ENCODE measurements around the gene PAFAH1B2. TPM values are rescaled to one million over a fixed set of nuclear protein-coding genes. Genes with fewer than 3 reads are reported as not detected.
"Not testable (repeated sequence)": the region's sequence is repeated elsewhere in the genome, so short reads cannot be mapped to it uniquely, and the experiment has no call there.

Gene PAFAH1B2
- total RNA-seq, 2 experiments from 2014 or later: 59.9 to 62.8 TPM

- Histone ChIP-seq H3K36me3 (ENCODE audit: insufficient read depth, low read length) (no peaks in the 10 kb centered on the region), H4K20me1 (ENCODE audit: insufficient read depth, low read length) (no peaks in the 10 kb centered on the region), H3K4me2 (ENCODE audit: low read length) (no peak overlapping the region), H3K4me3 (ENCODE audit: low read depth, low read length, poor library complexity, severe bottlenecking) (no peak overlapping the region), H3K9me3 (ENCODE audit: low read length) (no peaks in the 10 kb centered on the region), H2AFZ (ENCODE audit: low read length) (no peak overlapping the region), H3K4me1 (ENCODE audit: insufficient read depth, low read length, poor library complexity, severe bottlenecking) (no peaks in the 10 kb centered on the region), H3K9me2 (ENCODE audit: insufficient read depth, low read length) (no peaks in the 10 kb centered on the region), H3K27ac (ENCODE audit: low read depth, low read length, poor library complexity, severe bottlenecking) (no peak overlapping the region), H3K79me2 (ENCODE audit: insufficient read depth, low read depth, low read length) (no peaks in the 10 kb centered on the region)
- ChIA-PET POLR2A (interaction anchor here (0.7 kb wide), 1 partner anchor 287 kb away, joined by 3 read pairs; no protein-coding TSS in a partner anchor), CTCF (ENCODE audit: unreplicated experiment) (interaction anchor here (0.6 kb wide), 1 partner anchor 21 kb away, joined by 3 read pairs; no protein-coding TSS in a partner anchor)
- no TSS peak for BruUV-seq (replicated peaks)
- TF ChIP-seq EZH2phosphoT487 (IDR thresholded peaks at IDR 0.05; ENCODE audit: borderline replicate concordance, low read depth, low read length): no peak
- TF ChIP-seq, protein P1, sequence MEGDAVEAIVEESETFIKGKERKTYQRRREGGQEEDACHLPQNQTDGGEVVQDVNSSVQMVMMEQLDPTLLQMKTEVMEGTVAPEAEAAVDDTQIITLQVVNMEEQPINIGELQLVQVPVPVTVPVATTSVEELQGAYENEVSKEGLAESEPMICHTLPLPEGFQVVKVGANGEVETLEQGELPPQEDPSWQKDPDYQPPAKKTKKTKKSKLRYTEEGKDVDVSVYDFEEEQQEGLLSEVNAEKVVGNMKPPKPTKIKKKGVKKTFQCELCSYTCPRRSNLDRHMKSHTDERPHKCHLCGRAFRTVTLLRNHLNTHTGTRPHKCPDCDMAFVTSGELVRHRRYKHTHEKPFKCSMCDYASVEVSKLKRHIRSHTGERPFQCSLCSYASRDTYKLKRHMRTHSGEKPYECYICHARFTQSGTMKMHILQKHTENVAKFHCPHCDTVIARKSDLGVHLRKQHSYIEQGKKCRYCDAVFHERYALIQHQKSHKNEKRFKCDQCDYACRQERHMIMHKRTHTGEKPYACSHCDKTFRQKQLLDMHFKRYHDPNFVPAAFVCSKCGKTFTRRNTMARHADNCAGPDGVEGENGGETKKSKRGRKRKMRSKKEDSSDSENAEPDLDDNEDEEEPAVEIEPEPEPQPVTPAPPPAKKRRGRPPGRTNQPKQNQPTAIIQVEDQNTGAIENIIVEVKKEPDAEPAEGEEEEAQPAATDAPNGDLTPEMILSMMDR (conservative IDR thresholded peaks at IDR 0.05; ENCODE audit: low read length): no peak
- no peak for DNase-seq (ENCODE audit: low spot score)
- intact Hi-C loops (cut with micrococcal nuclease; ENCODE audit: unreplicated experiment): loop anchor here (5.0 kb wide), 1 partner anchor 335 kb away; the partner anchor contains the start of gene APOA5
Observed at GRCh38 chr11:117127171-117127901, 16.8 kb upstream of the PAFAH1B2 start.

GRCh38 chr11:117128289-117128688, 15.8 kb upstream of the PAFAH1B2 start:
- H3K9me2 ChIP-seq (ENCODE audit: insufficient read depth, low read length): no peaks in the 10 kb centered on the region
- no peaks in the 10 kb centered on the region for H3K36me3 ChIP-seq (ENCODE audit: insufficient read depth, low read length)
- no peaks in the 10 kb centered on the region for H3K4me1 ChIP-seq (ENCODE audit: insufficient read depth, low read length, poor library complexity, severe bottlenecking)
- H3K9me3 ChIP-seq (ENCODE audit: low read length): no peaks in the 10 kb centered on the region
- H2AFZ ChIP-seq (ENCODE audit: low read length): no peak overlapping the region
- CTCF ChIA-PET (ENCODE audit: unreplicated experiment): no interaction called here
- no peaks in the 10 kb centered on the region for H4K20me1 ChIP-seq (ENCODE audit: insufficient read depth, low read length)
- TF ChIP-seq EZH2phosphoT487 (IDR thresholded peaks at IDR 0.05; ENCODE audit: borderline replicate concordance, low read depth, low read length): no peak
- TF ChIP-seq, protein P1 (conservative IDR thresholded peaks at IDR 0.05; ENCODE audit: low read length): no peak
- intact Hi-C loops (cut with micrococcal nuclease; ENCODE audit: unreplicated experiment): loop anchor here (5.0 kb wide), 1 partner anchor 336 kb away; the partner anchor contains the start of gene APOA5
- H3K79me2 ChIP-seq (ENCODE audit: insufficient read depth, low read depth, low read length): no peaks in the 10 kb centered on the region
- H3K4me3 ChIP-seq (ENCODE audit: low read depth, low read length, poor library complexity, severe bottlenecking): no peak overlapping the region
- DNase-seq (ENCODE audit: low spot score): no peak
- H3K4me2 ChIP-seq (ENCODE audit: low read length): no peak overlapping the region
- POLR2A ChIA-PET: no interaction called here
- no TSS peak for BruUV-seq (replicated peaks)
- H3K27ac ChIP-seq (ENCODE audit: low read depth, low read length, poor library complexity, severe bottlenecking): no peak overlapping the region

DNA sequence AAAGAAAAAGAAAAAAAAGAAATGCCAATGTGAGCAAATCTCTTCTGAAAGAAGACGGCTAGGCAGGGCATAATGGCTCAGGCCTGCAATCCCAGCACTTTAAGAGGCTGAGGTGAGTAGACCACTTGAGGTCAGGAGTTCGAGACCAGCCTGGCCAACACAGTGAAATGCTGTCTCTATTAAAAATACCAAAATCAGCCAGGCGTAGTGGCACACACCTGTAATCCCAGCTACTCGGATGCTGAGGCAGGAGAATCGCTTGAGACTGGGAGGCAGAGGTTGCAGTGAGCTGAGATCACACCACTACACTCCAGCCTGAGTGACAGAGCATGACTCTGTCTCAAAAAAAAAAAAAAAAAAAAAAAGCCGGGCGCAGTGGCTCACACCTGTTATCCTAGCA, 13.7 kb upstream of the PAFAH1B2 start:
- BruUV-seq (replicated peaks): not testable (repeated sequence)

More for the DNA sequence above, 13.7 kb upstream of the PAFAH1B2 start:
- H3K9me2 ChIP-seq (ENCODE audit: insufficient read depth, low read length); H4K20me1 ChIP-seq (ENCODE audit: insufficient read depth, low read length); CTCF ChIA-PET (ENCODE audit: unreplicated experiment); H3K79me2 ChIP-seq (ENCODE audit: insufficient read depth, low read depth, low read length); H2AFZ ChIP-seq (ENCODE audit: low read length); H3K36me3 ChIP-seq (ENCODE audit: insufficient read depth, low read length); H3K4me1 ChIP-seq (ENCODE audit: insufficient read depth, low read length, poor library complexity, severe bottlenecking); DNase-seq (ENCODE audit: low spot score); H3K4me3 ChIP-seq (ENCODE audit: low read depth, low read length, poor library complexity, severe bottlenecking); POLR2A ChIA-PET; H3K27ac ChIP-seq (ENCODE audit: low read depth, low read length, poor library complexity, severe bottlenecking); H3K9me3 ChIP-seq (ENCODE audit: low read length); intact Hi-C loops (cut with micrococcal nuclease; ENCODE audit: unreplicated experiment); H3K4me2 ChIP-seq (ENCODE audit: low read length): not testable (repeated sequence)

All from OCI-LY7 (cell line).